ENCODE results near the gene DERA. TPM values are rescaled to one million over a fixed set of nuclear protein-coding genes. Genes with fewer than 3 reads are reported as not detected.

The DERA gene
- polyA plus RNA-seq, 3 donors = 16.2 to 84.2 (median 83.6) TPM

- H3K4me1 Mint-ChIP-seq = peaks cover 30% of the 10 kb centered on the region
- Histone ChIP-seq H3K79me2 (ENCODE audit: insufficient read depth, low read length) (peaks cover 36% of the 10 kb centered on the region), H3K4me2 (replicated peaks; ENCODE audit: extremely low read depth, low read length, poor library complexity, severe bottlenecking) (no peak overlapping the region), H3K4me3 (replicated peaks in 1 of 3; ENCODE audit: low read depth in 2 of 3, low read length in 3 of 3) (no peak overlapping the region), H3K36me3 (replicated peaks in 1 of 2; ENCODE audit: control insufficient read depth in 1 of 2, insufficient read depth in 2 of 2, low read length in 2 of 2) (peaks cover 0 to 12% of the 10 kb centered on the region in 2 donors), H3K27ac (ENCODE audit: low read depth in 1 of 2, low read length in 2 of 2) (no peak overlapping the region), H3K27me3 (ENCODE audit: control insufficient read depth in 2 of 2, insufficient read depth in 2 of 2, low read length in 2 of 2) (no peaks in the 10 kb centered on the region), H2AFZ (ENCODE audit: insufficient read depth, low read depth, low read length, poor library complexity, severe bottlenecking) (no peak overlapping the region), H3K4me1 (ENCODE audit: control insufficient read depth in 1 of 2, insufficient read depth in 2 of 2, low read length in 2 of 2) (peaks cover 20 to 23% of the 10 kb centered on the region in 2 donors), H3K9ac (ENCODE audit: insufficient read depth, low read length, poor library complexity, severe bottlenecking) (no peak overlapping the region), H4K20me1 (ENCODE audit: insufficient read depth, low read length) (peaks cover 3% of the 10 kb centered on the region), H3K9me3 (replicated peaks in 1 of 2; ENCODE audit: control insufficient read depth in 1 of 2, insufficient read depth in 1 of 2, low read length in 2 of 2) (no peaks in the 10 kb centered on the region)
- DNase-seq = no peak
- 100% methylated on average over 1 of the region's 3 CpGs for WGBS (ENCODE audit: insufficient coverage)
- TF ChIP-seq CTCF (IDR thresholded peaks at IDR 0.05) = no peak
- intact Hi-C loops (cut with micrococcal nuclease) = no loop called here
- H3K27me3 Mint-ChIP-seq (ENCODE audit: low read depth in 3 of 3) = peaks cover 1 to 6% (median 2%) of the 10 kb centered on the region in 3 donors
- H3K36me3 Mint-ChIP-seq = peaks cover 15 to 18% of the 10 kb centered on the region in 2 donors
- H3K9me3 Mint-ChIP-seq = peaks cover 0 to 2% (median 0%) of the 10 kb centered on the region in 7 donors
- H3K27ac Mint-ChIP-seq = peak overlapping the region in 1 of 7 donors; percentile 36
- H3K4me3 Mint-ChIP-seq = no peak overlapping the region
Observed at GRCh38 chr12:15880721-15881120, 30.4 kb upstream of the DERA start.

GRCh38 chr12:15882118-15882971, 28.8 kb upstream of the DERA start, which contains the start of gene STRAP:
TSS of gene STRAP (plus strand) at chr12:15882387. CDS start at chr12:15882708, 321 bp downstream.
- peak; percentile 95 to 97 (median 96) for DNase-seq
- Histone ChIP-seq H4K20me1 (ENCODE audit: insufficient read depth, low read length) (peaks cover 19% of the 10 kb centered on the region), H2AFZ (ENCODE audit: insufficient read depth, low read depth, low read length, poor library complexity, severe bottlenecking) (peak within 1 kb of the TSS; percentile 91), H3K4me2 (replicated peaks; ENCODE audit: extremely low read depth, low read length, poor library complexity, severe bottlenecking) (peak within 1 kb of the TSS; percentile 87), H3K79me2 (ENCODE audit: insufficient read depth, low read length) (peaks cover 52% of the 10 kb centered on the region), H3K4me1 (ENCODE audit: control insufficient read depth in 1 of 2, insufficient read depth in 2 of 2, low read length in 2 of 2) (peaks cover 20 to 23% of the 10 kb centered on the region in 2 donors), H3K9me3 (replicated peaks in 1 of 2; ENCODE audit: control insufficient read depth in 1 of 2, insufficient read depth in 1 of 2, low read length in 2 of 2) (no peaks in the 10 kb centered on the region), H3K4me3 (replicated peaks in 1 of 3; ENCODE audit: low read depth in 2 of 3, low read length in 3 of 3) (peak within 1 kb of the TSS; percentile 67 to 86 (median 84)), H3K27me3 (ENCODE audit: control insufficient read depth in 2 of 2, insufficient read depth in 2 of 2, low read length in 2 of 2) (no peaks in the 10 kb centered on the region), H3K36me3 (replicated peaks in 1 of 2; ENCODE audit: control insufficient read depth in 1 of 2, insufficient read depth in 2 of 2, low read length in 2 of 2) (peaks cover 8 to 28% of the 10 kb centered on the region in 2 donors), H3K27ac (ENCODE audit: low read depth in 1 of 2, low read length in 2 of 2) (peak within 1 kb of the TSS; percentile 93 to 98), H3K9ac (ENCODE audit: insufficient read depth, low read length, poor library complexity, severe bottlenecking) (peak within 1 kb of the TSS; percentile 90)
- under 1% methylated on average over 61 of the region's 63 CpGs for WGBS (ENCODE audit: insufficient coverage)
- Mint-ChIP-seq H3K9me3 (no peaks in the 10 kb centered on the region), H3K4me1 (peaks cover 30% of the 10 kb centered on the region), H3K36me3 (peaks cover 31 to 34% of the 10 kb centered on the region in 2 donors), H3K27me3 (ENCODE audit: low read depth in 3 of 3) (peaks cover 2 to 6% (median 3%) of the 10 kb centered on the region in 3 donors), H3K27ac (peak within 1 kb of the TSS; percentile 97 to 99 (median 98)), H3K4me3 (peak within 1 kb of the TSS; percentile 94)
- intact Hi-C loops (cut with micrococcal nuclease) = no loop called here
- TF ChIP-seq CTCF (IDR thresholded peaks at IDR 0.05) = no peak

All from CD14-positive monocyte (primary cell).